Measurements from ENCODE around the gene VPREB1.
"Not testable (repeated sequence)": the region's sequence is repeated elsewhere in the genome, so short reads cannot be mapped to it uniquely, and the experiment has no call there.

The VPREB1 gene

DNA sequence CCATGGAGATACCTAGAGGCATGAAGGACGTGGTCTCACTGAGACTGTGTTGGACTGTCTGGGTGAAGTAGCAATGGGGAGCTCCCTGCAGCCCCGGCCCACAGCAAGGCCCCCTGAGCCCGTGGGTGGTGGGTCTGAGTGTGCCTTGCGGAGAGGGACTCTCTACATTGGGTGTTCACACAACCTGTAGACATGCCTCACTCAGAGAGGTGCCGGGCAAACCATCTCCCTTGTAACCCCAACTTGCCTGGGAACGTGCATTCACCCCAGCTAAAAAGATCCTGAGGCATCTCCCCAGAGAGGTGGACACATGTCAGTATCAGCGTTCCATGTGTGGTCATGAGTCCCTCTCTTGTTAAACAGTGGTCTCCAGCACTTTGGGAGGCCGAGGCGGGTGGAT lies 2.1 kb downstream of the VPREB1 start:
- no peak for DNase-seq

DNA sequence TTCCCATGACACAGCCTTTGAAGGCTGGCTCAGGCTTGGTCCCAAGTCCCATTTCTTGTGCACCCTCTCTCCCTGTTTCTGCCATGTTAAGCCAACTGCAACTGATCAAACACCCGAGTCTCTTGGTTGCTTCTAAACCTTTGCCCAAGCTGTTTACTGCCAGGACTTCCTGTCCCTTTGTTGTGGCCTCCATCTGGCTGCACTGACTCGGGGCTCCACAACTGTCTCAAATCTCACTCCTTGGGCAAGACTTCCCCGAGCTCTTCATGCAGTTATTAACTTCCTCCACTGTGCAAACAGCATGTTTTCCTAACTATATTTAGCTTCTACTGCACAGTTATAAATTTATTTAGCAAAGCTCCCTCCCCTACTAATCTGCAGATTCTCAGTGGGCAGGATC lies 4.3 kb downstream of the VPREB1 start:
- DNase-seq: no peak

DNA sequence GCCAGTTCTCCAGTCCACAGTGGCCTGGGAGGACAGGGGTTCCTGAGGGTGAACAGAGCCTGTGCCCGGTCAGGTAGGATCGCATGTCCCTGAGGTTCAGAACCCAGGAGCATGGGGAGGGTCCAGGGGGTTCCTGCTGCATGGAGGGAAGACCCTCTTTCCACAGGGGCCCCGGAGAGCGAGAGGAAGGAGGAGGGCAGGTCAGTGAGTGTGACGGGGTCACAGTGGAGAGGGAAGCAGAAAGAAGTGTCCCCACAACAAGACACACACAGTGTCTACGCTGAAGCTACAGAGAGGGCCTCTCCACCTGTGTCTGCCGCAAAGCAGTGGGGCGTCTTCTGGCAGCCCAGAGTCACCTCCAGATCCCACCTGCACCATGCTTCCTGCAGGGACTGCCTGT lies 6.1 kb downstream of the VPREB1 start:
- not testable (repeated sequence) for DNase-seq

- DNase-seq: not testable (repeated sequence)
Observed at GRCh38 chr22:22256133-22256532, 11.5 kb downstream of the VPREB1 start.

DNA sequence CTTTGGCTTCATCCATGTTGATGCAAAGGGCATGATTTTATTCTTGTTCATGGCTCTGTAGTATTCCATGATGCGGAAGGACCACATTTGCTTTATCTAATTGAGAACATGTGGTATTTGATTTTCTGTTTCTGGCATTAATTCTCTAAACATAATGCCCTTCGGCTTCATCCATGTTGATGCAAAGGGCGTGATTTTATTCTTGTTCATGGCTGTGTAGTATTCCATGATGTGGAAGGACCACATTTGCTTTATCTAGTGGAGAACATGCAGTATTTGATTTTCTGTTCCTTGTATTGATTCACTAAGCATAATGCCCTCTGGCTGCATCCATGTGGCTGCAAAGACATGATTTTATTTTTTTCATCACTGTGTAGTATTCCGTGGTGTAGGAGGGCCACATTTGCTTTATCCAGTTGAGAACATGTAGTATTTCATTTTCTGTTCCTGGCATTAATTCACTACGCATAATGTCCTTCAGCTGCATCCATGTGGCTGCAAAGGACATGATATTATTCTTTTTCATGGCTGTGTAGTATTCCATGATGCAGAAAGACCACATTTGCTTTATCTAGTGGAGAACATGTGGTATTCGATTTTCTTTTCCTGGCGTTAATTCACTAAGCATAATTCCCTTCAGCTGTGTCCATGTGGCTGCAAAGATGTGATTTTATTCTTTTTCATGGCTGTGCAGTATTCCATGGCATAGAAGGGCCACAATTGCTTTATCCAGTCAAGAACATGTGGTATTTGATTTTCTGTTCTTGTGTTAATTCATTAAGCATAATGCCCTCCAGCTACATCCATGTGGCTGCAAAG lies 14.2 kb downstream of the VPREB1 start:
- DNase-seq: not testable (repeated sequence)

- not testable (repeated sequence) for DNase-seq
Observed at GRCh38 chr22:22260169-22260568, 15.6 kb downstream of the VPREB1 start.

- DNase-seq: not testable (repeated sequence)
Observed at GRCh38 chr22:22260586-22260985, 16.0 kb downstream of the VPREB1 start.

DNA sequence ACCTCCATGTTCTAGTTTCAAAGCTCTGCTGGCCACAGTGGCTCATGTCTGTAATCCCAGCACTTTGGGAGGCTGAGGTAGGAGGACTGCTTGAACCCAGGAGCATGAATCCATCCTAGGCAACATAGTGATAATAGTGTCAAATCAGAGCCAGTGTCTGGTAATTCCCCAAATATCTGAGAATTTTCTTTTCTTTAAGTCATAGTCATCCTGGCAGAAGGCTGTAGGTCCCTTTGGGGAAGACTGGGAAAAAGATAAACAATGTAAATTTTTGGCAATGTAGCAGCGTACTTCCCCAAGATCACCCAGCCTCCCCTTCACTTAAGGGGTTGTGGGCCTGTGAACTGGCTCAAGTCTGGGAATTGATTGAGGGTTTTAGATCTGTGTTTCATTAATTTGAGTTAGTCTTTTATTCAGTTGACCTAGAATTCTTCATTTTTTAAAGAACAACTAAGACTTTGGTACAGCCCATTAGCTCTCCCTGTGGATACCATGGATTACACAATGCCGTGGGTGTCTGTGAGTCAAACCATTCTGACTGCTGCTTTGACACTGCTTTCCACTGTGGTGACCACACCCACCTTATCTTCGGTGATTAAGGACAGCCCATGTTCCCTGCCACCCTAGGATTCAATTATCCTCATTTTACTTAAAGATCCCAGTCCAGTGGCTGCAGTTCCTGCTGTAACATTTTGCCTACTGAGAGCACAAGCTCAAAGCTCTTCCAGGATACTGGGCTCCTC lies 17.9 kb downstream of the VPREB1 start:
- DNase-seq: not testable (repeated sequence)

DNA sequence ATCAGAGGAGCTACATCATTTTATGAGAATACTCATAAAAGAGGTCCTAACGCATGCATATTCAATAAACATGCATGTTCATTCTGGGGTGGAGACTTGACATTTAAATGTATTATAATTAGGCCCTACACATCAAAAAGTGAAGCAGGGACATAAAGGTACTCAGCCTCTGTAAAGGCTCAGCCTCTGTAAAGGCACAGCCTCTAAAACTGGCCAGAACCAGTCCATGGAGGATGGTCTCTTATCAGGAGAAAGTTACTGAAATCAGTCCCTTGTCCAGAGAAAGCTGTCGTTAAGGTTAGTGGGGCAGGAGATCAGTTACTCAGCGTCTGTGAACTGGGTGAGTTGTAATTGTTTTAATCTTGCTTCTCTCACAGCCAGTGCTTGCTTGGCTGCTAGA lies 19.2 kb downstream of the VPREB1 start:
- not testable (repeated sequence) for DNase-seq

- DNase-seq: not testable (repeated sequence)
Observed at GRCh38 chr22:22270036-22270676, 25.6 kb downstream of the VPREB1 start.

- not testable (repeated sequence) for DNase-seq
Observed at GRCh38 chr22:22277423-22277822, 32.8 kb downstream of the VPREB1 start.

GRCh38 chr22:22284962-22285756 lies 40.6 kb downstream of the VPREB1 start:
- not testable (repeated sequence) for DNase-seq

DNA sequence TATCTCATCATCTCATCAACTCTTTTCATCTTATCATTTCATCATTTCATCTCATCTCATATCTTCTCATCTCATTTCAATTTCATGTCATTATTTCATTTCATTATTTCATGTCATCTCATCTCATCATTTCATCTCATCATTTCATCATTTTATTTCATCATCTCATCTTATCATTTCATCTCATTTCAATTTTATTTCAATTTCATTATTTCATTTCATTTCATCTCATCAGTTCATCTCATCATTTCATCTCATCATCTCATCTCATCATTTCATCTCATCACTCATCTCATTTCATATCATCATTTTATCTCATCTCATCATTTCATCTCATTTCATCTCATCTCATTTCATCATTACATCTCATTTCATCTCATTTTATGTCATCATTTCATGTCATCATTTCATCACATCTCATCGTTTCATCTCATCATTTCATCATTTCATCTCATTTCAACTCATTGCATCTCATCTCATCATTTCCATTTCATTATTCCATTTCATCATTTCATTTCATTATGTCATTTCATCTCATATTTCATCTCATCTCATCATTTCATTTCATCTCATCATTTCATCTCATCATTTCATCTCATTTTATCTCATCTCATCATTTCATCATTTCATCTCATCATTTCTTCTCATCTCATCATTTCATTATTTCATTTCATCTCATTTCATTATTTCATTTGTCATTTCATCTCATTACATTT lies 42.0 kb downstream of the VPREB1 start:
- not testable (repeated sequence) for DNase-seq

GRCh38 chr22:22287106-22287626 lies 42.6 kb downstream of the VPREB1 start:
- not testable (repeated sequence) for DNase-seq

- DNase-seq: not testable (repeated sequence)
Observed at GRCh38 chr22:22289666-22290065, 45.1 kb downstream of the VPREB1 start.

- DNase-seq: not testable (repeated sequence)
Observed at GRCh38 chr22:22291129-22291806, 46.7 kb downstream of the VPREB1 start.

GRCh38 chr22:22292656-22293055 lies 48.1 kb downstream of the VPREB1 start:
- not testable (repeated sequence) for DNase-seq

DNA sequence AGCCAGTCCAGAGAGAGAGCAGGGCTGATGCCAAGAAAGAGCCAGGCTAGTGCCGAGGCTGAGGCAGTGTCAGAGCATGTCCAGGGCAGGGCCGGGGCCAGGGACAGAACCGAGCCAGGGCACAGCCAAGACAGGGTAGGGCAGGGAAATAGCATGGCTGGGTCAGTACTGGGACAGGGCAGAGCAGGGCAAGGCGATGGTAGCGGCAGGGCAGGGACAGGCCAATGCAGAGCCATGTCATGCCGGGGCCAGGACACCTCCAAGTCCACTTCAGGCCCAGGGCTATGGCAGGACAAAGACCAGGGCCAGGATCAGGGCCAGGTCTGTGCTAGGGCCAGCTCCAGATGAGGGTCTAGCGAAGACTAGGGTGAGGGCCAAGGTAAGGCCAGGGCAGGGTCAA lies 48.9 kb downstream of the VPREB1 start:
- DNase-seq: not testable (repeated sequence)

DNA sequence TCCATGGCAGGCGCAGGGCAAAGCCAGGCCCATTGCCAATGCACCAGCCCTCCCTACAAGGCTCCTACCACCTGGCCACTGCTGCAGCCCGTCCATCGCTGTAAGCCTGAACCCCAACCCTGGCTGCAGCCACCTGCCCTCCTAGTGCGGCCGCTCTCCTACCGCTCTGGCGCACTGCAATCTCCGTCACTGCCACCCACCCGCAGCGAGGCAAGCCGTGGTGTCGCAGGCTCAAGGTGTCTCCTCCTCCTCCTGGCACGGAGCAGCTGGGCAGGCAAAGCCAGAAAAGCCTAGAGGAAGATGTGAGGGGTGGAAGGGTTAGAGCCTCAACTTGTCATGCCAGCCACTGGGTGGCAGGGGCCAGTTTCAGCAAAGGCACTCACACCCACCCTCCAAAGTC lies 50.1 kb downstream of the VPREB1 start:
- not testable (repeated sequence) for DNase-seq

All from NCI-H2171 (cell line).